Measurements from ENCODE around the gene AKTIP. TPM values are rescaled to one million over a fixed set of nuclear protein-coding genes. Genes with fewer than 3 reads are reported as not detected.

AKTIP gene
- total RNA-seq, 4 donors from 2014 or later: 34.3 to 46.8 (median 39.4) TPM

DNA sequence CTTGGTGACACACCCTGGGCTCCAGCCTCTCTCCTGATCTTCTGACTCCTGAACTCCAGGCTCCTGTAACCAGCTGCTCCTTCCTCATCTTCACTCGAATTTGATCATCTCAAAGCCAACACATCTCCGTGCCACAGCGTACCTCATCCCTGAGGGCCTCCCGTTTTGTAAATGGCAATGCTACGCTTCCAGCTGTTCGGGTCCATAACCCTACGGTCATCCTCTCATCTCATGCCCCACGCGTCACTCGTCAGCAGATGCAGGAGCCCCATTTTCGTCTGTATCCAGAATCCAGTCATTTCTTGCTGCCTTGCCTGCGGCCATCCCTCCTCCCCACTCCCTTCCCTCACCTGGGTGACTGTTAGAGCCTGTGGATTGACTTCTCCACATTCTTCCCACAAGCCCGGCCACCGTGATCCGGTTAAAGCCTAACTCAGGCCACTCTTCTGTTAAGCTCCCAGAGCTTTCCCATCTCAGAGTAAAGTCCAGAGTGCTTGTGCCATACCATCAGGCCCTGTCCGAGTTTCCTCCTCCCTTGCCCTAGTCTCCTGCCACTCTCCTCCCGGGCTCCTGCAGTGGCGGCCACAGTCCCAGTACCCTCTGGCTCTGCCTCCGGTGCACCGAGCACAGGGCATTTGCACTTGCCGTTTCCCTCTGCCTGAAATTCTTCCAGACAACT, 20.3 kb upstream of the AKTIP start:
- TF ChIP-seq, protein P1, sequence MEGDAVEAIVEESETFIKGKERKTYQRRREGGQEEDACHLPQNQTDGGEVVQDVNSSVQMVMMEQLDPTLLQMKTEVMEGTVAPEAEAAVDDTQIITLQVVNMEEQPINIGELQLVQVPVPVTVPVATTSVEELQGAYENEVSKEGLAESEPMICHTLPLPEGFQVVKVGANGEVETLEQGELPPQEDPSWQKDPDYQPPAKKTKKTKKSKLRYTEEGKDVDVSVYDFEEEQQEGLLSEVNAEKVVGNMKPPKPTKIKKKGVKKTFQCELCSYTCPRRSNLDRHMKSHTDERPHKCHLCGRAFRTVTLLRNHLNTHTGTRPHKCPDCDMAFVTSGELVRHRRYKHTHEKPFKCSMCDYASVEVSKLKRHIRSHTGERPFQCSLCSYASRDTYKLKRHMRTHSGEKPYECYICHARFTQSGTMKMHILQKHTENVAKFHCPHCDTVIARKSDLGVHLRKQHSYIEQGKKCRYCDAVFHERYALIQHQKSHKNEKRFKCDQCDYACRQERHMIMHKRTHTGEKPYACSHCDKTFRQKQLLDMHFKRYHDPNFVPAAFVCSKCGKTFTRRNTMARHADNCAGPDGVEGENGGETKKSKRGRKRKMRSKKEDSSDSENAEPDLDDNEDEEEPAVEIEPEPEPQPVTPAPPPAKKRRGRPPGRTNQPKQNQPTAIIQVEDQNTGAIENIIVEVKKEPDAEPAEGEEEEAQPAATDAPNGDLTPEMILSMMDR (IDR thresholded peaks at IDR 0.05): no peak
- TF ChIP-seq POLR2A (IDR thresholded peaks at IDR 0.05): no peak
- DNase-seq: no peak
- Histone ChIP-seq H3K4me3 (no peak overlapping the region), H3K27me3 (no peaks in the 10 kb centered on the region), H3K36me3 (no peaks in the 10 kb centered on the region), H3K27ac (no peak overlapping the region), H3K4me1 (peaks cover 0 to 4% (median 3%) of the 10 kb centered on the region in 3 donors), H3K9me3 (no peaks in the 10 kb centered on the region)
- intact Hi-C loops (cut with DNase I): no loop called here
- WGBS, 2 donors: 92 to 94% methylated on average over 21 of the region's 21 CpGs

DNA sequence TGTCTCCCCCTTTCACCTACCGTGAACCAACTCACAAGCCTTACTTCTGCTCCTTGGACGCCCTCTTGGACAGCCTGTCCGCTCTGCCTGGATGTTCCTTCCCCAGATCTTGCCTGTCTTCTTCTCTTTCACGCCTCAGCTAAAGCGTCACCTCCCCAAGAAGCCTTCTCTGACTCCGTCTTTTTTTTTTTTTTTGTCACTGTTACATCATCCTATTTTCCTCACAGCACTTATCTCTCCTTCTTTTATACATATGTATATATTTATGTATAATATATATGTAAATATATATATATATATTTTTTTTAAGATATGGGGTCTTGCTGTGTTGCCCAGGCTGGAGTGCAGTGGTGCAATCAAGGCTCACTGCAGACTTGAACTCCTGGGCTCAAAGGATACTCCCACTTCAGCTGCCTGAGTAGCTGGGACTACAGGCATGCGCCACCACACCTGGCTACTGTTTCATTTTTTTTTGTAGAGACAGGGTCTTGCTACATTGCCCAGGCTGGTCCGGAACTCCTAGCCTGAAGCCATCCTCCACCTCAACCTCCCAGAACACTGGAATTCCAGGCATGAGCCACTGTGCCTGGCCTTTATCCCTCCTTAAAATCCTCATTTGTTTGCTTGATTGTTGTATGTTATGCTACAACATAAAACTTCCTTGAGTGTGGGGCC, 16.5 kb upstream of the AKTIP start:
- peak overlapping the region; percentile 38 to 86 (median 54) for H3K27ac ChIP-seq
- no peaks in the 10 kb centered on the region for H3K27me3 ChIP-seq
- TF ChIP-seq, protein P1 (IDR thresholded peaks at IDR 0.05): no peak
- no peak for DNase-seq
- intact Hi-C loops (cut with DNase I): no loop called here
- H3K36me3 ChIP-seq: no peaks in the 10 kb centered on the region
- peaks cover 0 to 14% (median 3%) of the 10 kb centered on the region in 3 donors for H3K4me1 ChIP-seq
- WGBS, 2 donors: 76 to 85% methylated on average over 8 of the region's 8 CpGs
- no peaks in the 10 kb centered on the region for H3K9me3 ChIP-seq
- H3K4me3 ChIP-seq: peak overlapping the region in 1 of 4 donors; percentile 40

DNA sequence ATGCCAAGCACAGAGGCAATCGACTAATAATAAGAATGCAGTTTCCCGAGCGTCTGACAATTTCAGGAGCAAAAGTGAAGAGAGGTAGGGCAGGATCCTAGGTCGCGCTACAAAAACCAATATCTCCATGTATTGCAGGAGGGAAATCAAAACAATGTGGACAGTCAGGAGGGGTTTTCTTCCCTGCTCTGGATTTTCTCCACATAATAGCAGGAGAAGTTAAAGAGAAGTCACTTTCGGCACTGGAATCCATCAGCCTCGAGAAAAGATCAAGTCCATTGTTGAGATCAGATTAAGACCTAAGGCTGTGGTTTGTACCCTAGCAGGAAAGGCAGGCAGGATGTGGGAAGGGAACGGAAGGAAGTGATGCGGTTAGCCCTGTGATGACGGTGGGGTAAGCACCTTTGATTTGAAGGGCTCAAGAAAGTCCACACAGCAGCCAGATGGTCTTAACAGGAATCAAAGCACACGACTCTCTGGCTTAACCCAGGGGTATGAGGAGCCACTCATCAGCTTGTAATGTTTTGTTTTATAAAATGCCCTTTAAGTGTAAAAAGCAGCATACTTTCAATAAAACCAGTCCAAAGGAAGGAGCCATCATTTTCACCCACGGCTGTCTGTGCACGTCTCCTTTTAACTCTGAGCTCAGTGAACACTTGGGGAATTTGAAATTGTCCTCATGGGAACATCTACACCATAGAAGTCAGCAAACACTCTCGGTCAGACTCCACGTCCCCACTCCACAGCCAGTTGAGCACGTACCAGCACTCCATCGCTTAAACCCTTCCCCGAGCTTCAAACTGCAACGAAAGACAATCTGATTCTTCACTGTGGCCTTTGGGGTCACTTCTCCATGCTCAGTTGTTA, 15.8 kb upstream of the AKTIP start:
- peak; percentile 31 for DNase-seq
- intact Hi-C loops (cut with DNase I): no loop called here
- no peaks in the 10 kb centered on the region for H3K9me3 ChIP-seq
- TF ChIP-seq, protein P1 (IDR thresholded peaks at IDR 0.05): no peak
- TF ChIP-seq POLR2A (IDR thresholded peaks at IDR 0.05): peak in 1 of 4 donors; percentile 33
- H3K36me3 ChIP-seq: no peaks in the 10 kb centered on the region
- whole genome bisulfite sequencing, 2 donors: 53 to 65% methylated on average over 19 of the region's 19 CpGs
- peak overlapping the region; percentile 39 to 86 (median 62) for H3K27ac ChIP-seq
- H3K27me3 ChIP-seq: no peaks in the 10 kb centered on the region
- H3K4me1 ChIP-seq: peaks cover 0 to 14% (median 3%) of the 10 kb centered on the region in 3 donors
- peak overlapping the region in 1 of 4 donors; percentile 40 for H3K4me3 ChIP-seq

DNA sequence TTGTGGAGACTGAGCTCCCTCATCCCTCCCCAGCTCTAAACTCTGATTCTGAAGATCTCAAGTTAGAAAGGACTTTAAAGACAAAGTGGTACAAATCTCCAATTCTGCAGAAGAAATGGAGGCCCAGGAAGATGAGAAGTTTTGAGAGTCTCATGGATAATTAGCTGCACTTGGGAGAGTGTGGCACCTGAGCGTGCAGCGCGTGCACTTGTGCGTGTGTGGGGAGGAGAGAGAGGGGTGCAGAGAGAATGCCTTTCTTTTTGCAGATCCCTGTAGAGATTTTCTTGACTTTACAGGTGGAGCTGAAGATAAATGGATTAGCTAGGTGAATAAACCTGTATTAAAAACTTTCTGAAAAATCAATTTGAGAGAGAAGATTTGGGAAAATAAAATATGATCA, 14.8 kb upstream of the AKTIP start:
- WGBS, 2 donors: 88 to 92% methylated on average over 4 of the region's 4 CpGs
- no peak for DNase-seq
- Histone ChIP-seq H3K4me3 (peak overlapping the region in 1 of 4 donors; percentile 40), H3K27me3 (no peaks in the 10 kb centered on the region), H3K27ac (peak overlapping the region in 3 of 4 donors; percentile 53 to 86 (median 70)), H3K9me3 (no peaks in the 10 kb centered on the region), H3K4me1 (peaks cover 0 to 14% (median 3%) of the 10 kb centered on the region in 3 donors), H3K36me3 (no peaks in the 10 kb centered on the region)
- intact Hi-C loops (cut with DNase I): no loop called here
- TF ChIP-seq, protein P1 (IDR thresholded peaks at IDR 0.05): no peak
- TF ChIP-seq POLR2A (IDR thresholded peaks at IDR 0.05): no peak
